HG02571 (cell line): ENCODE results near the gene MRPS15.
A peak's percentile ranks its signal among the peaks of the same experiment; 100 is the strongest.
"Not testable (repeated sequence)": the region's sequence is repeated elsewhere in the genome, so short reads cannot be mapped to it uniquely, and the experiment has no call there.

Experiments
- ATAC-seq: cut with Tn5 transposase; IDR thresholded peaks from one replicate; pipeline ENCODE4 v1.9.1; 2021; ENCODE audit warnings: mild to moderate bottlenecking, moderate library complexity; ENCODE audit not compliant: unreplicated experiment

MRPS15 gene

GRCh38 chr1:36463803-36464604, at the start of gene MRPS15:
Gene MRPS15 (minus strand): TSS chr1:36464384. CDS start chr1:36464275, 109 bp downstream.
- peak; percentile 91 for ATAC-seq

- no peak for ATAC-seq
Measured at GRCh38 chr1:36512842-36513241, 48.7 kb upstream of the MRPS15 start.

DNA sequence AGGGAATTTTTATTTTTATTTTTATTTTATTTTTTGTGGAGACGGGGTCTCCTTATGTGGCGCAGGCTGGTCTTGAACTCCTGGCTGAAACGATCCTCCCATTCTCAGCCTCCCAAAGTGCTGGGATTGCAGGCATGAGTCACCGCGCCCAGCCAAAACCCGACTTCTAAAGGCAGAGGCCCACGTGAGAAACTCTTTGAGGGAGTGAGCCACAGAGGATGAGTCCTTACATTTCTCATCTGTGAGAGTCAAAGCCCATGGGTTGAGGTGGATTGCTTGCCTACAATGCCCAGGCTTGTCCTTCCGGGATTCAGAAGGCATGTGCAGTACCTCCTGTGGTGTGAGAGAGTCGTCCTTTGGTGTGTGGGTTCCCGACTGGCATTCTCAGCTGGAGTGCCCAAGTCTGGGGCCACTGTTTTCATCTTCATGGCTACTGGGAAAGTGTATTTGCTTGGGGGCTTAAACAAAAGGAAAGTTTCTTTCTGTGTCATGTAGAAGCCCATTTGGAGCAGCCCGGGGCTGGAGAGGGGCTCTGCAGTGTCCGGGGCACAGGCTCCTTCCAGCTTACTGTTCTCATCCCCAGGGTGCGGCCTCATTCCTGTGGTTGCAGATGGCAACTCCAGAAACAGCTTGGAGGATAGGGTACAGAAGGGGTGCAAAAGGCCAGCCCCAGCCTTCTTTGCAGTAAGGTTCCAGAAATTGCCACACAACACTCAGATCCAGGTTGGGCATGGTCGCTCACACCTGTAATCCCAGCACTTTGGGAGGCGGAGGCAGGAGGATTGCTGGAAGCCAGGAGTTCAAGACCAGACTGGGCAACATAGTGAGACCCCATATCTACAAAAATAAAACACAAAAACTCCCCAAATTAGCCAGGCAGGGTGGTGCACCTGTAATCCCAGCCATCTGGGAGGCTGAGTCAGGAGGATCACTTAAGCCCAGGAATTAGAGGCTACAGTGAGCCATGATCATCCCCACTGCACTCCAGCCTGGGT, 47.9 kb upstream of the MRPS15 start:
- no peak for ATAC-seq

GRCh38 chr1:36511220-36511619, 47.0 kb upstream of the MRPS15 start:
- not testable (repeated sequence) for ATAC-seq

GRCh38 chr1:36510418-36510817, 46.2 kb upstream of the MRPS15 start:
- ATAC-seq: no peak

DNA sequence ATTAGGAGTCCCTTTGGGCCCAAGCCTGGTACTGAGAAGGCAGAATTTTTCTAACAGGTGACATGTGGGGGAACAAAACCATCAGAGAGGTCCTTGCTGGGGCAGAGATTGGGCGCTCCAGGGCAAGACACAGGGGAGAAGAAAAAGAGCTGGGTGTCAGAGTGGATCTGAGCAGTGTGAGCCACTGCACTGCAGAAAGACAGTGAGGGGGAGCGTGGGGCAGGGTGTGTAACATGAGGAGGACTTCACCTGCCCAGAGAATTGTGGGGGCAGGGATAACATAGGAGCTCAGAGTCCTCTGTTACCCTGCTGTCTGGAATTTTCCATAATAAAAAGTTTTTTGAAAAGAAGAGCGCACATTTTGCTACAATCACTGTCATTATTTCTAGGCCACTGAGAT, 44.1 kb upstream of the MRPS15 start:
- no peak for ATAC-seq

DNA sequence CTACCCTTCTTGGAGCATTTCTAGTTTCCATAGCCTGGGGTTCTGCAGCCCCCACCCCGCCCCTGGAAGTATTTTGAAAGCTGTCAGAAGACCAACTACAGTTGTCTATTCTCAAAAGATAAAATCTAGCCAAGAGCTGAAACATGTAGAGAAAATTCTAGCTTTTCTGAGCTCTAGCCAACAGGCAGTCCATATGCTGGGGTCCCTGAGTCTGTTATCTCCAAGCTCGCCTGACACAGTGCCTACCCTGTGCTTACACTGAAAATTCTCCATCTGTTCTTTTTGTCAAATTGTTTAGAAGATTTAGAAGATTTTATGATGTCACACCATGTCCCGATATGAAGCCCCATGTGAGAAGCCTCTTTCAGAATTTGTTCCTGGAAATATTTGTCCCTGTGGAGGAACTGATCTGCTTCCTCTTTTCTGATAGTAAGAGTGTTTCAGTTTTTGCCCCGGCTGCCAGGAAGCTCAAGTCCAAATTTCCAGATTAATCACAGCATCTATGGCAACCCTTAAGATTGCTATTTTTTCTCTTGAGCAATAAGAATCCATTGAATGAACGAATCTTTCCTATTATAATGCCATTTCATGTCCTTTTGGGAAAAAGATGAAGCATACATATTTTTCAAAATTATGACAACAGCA, 42.2 kb upstream of the MRPS15 start:
- no peak for ATAC-seq

DNA sequence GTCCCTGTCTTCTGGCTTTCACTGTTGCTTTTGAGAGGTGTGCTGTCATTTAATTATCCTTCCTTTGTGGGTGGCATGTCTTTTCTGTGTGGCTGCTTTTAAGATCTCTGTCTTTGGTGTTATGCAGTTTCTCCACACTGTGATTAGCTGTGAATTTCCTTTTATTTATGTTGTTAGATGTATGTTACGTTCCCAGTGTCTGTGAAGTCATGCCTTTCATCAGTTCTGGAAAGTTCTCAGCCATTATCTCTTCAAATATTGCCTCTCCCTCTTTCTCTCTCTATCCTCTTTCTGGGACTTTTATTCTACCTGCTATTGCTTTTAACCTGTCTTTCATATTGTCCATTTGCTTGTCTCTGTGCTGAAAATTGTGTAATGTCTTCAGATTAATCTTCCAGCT, 39.5 kb upstream of the MRPS15 start:
- ATAC-seq: no peak

GRCh38 chr1:36503159-36503558, 39.0 kb upstream of the MRPS15 start:
- ATAC-seq: no peak

GRCh38 chr1:36502616-36503015, 38.4 kb upstream of the MRPS15 start:
- no peak for ATAC-seq

GRCh38 chr1:36501911-36502310, 37.7 kb upstream of the MRPS15 start:
- not testable (repeated sequence) for ATAC-seq

GRCh38 chr1:36497207-36497606, 33.0 kb upstream of the MRPS15 start:
- ATAC-seq: no peak

- ATAC-seq: no peak
Measured at GRCh38 chr1:36494971-36495370, 30.8 kb upstream of the MRPS15 start.

- no peak for ATAC-seq
Measured at GRCh38 chr1:36493524-36493923, 29.3 kb upstream of the MRPS15 start.

- no peak for ATAC-seq
Measured at GRCh38 chr1:36492491-36492890, 28.3 kb upstream of the MRPS15 start.

DNA sequence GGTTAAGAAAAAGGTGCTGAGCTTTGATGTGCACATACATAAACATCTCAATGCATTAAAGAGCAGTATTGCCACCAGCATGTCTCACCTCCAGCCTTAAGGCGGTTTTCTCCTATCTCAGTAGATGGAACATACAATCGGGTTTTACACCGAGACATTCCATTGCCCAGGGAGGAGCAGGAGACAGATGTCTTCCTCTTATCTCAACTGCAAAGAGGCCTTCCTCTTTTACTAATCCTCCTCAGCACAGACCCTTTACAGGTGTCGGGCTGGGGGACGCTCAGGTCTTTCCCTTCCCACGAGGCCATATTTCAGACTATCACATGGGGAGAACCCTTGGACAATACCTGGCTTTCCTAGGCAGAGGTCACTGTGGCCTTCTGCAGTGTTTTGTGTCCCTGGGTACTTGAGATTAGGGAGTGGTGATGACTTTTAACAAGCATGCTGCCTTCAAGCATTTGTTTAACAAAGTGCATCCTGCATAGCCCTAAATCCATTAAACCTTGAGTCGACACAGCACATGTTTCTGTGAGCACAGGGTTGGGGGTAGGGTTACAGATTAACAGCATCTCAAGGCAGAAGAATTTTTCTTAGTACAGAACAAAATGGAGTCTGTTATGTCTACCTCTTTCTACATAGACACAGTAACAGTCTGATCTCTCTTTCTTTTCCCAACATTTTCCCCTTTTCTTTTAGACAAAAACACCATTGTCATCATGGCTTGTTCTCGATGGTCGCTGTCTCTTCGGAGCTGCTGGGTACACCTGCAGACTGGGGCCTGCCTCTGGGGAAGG, 25.3 kb upstream of the MRPS15 start:
- not testable (repeated sequence) for ATAC-seq

DNA sequence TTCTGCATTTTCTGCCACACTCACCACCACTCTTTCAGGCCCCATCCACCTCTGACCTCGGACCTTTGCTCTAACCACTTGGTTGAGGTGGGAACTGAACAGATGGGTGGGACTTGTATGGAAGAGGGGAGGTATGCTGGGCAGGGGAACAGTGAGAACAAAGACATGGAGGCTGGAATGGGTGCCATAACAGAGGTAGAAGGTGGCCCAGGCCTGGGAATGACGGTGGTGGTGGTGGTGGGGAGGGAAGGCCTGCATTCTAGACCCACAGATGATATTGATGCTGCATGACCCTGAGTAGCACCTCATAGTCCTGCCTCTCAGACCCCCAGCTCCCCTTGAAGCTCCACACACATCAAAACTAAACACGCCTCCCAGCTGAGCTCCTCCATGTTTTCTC, 23.7 kb upstream of the MRPS15 start:
- no peak for ATAC-seq

- not testable (repeated sequence) for ATAC-seq
Measured at GRCh38 chr1:36487336-36487725, 23.1 kb upstream of the MRPS15 start.

- no peak for ATAC-seq
Measured at GRCh38 chr1:36486439-36487335, 22.5 kb upstream of the MRPS15 start.

- no peak for ATAC-seq
Measured at GRCh38 chr1:36486093-36486438, 21.9 kb upstream of the MRPS15 start.
